CD4-positive, alpha-beta T cell treated with Interleukin-15 for 1 hour (primary cell): Measurements from ENCODE around the gene FMO5.
"Not testable (repeated sequence)": the region's sequence is repeated elsewhere in the genome, so short reads cannot be mapped to it uniquely, and the experiment has no call there.

ENCODE experiments used
- DNase-seq: peaks from one replicate; pipeline ENCODE4 v3.0.0-alpha.2; 2020

FMO5 gene

DNA sequence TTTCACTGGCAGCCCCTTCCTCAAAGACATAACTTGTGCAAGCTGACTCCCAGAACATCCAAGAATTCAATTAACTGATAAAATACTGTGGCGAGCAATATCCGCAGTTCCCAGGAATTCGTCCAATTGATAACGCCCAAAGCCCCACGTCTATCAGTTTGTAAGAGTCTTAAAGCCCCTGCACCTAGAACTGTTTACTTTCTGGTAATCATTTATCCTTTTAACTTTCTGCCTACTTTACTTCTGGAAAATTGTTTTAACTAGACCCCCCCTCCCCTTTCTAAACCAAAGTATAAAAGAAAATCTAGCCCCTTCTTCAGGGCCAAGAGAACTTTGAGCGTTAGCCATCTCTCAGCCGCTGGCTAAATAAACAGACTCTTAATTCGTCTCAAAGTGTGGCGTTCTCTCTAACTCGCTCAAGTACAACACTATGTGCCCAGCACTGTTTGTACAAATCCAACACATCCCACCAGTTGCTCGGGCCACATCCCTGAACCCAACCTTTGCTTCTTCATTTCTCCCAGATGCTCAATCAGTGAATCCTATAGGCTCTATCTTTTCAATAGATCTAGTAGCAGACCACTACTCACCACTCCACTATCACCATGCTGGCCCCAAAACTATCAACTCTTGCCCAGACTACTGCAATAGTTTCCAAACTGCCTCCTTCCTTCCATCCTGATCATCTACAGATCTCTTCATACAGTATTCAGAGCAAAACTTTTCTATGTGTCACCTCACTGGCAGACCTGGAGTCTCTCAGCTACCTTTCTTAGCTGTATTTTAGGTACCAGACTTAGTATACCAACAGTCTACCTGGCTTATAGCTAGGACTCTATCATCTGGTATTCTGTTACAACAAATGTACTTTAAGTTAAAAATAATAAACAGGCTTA is 14.0 kb upstream of the FMO5 start:
- no peak for DNase-seq

DNA sequence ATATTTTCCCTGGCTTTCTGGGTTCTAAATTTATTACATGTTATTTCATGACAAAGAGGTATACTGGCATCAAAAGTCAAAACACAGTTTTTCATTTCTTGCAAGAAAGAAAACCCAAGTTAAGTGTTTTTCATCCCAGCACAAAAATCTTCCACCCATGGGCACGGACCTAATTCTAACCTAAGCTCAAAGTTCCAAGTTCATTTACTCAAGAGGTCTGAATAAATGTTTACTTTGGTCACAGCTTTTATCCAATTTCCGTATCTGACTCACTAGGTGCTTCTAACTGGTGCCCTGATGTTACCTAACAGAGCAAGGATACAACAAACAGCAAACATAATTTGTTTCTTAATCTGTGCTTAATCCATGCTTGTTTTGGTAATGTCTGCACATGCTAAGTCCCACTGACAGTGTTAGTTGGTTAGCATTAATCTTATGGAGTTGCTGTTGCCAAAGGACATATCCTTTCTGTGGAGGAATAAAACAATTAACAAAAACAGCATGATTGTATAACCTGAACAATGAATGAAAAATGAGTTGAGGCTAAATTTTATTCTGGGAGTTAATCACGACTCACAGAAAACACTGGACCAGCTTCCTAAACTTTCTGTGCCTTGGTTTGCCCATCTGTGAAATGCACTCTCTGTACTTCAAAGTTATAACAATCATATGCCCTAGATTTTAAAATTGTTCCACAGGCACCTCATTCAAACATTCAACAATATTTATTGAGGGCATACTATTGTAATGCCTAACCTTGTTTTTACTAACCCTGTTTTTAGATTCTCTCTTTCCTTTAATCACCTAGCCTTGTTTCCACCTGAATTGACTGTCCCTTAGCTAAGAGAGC is 13.1 kb upstream of the FMO5 start:
- no peak for DNase-seq

DNA sequence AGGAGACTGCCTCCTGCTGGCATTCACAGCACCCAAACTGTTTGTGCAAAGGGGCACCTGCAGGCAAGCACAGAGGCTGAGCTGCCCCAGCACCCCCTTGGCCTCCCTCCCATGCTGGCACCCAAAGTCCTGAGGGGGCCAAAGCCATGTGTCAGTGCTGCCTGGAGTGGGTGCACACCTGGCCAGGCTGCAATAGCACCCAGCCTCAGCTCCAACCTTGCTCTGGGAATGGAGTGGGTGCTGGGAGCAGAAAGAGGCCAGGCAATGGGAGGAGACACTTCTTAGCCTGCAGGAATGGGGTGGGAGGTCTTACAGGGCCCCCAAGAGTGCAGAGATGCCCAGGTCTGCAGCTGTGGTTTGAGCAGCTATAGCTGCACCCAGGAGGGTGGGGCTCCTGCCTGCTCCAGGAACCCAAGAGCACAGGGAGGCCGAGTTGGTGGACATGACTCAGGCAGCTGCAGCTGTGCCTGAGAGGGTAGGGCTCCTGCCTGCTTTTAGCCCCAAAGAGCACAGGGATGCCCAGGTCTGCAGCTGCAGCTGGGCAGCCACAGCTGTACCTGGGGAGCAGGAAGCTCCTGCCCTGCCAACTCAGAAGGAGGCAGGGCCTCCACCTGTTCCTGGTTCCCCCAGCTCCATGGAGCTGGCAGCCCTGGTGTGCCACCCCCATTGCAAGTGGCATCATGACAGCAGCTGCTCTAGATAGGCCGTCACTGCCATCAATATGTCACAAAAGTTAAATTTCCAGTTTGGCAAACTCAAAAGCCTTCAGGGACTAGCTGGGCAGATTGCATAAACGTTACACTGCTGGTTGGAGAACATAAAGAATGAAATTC is 12.0 kb upstream of the FMO5 start:
- DNase-seq: no peak

DNA sequence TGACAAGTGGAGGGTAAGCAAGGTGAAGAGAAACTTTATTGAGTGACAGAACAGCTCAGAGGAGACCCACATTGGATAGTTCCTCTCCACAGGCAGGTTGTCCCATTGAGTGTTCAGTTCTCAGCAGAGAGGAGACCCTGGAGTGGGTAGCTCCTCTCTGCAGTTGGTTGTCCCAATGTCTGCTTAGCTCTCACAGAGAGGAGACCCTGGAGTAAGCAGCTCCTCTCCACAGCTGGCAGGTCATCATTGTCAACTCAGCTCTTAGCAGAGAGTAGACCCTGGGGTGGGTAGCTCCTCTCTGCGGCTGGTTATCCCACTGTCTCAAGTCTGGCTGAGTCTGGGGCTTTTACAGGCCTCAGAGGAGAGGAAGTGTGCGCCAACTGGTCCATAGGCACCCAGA is 11.3 kb upstream of the FMO5 start:
- DNase-seq: no peak

DNA sequence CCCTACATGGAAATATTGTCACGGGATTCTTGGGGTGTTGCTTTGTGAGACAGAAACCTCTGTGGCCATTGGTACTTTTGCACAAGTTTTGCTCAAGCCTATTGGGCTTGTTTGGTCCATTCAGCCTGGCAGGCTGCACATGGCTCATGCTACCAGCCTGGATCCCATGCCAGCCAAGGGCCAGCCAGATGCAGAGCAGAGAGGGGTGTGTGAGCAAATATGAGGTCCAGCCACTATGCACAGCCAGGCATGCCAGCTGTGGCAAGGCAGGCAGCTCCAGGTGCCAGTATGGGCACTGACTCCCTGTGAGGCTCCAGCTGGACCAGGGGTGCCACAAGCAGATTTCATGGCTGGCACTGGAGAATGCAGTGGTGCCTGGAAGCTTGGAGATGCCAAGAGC is 10.7 kb upstream of the FMO5 start:
- no peak for DNase-seq

DNA sequence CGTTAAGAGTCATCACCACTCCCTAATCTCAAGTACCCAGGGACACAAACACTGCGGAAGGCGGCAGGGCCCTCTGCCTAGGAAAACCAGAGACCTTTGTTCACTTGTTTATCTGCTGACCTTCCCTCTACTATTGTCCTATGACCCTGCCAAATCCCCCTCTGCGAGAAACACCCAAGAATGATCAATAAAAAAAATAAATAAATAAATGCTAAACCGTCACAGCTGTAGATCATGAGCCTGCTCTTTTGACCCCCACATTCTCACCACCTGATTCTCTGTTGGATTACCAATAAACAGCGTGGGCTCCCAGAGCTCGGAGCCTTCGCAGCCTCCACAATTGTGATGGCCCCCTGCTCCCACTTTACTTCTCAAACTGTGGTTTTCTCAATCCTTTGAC is 8.8 kb upstream of the FMO5 start:
- not testable (repeated sequence) for DNase-seq

DNA sequence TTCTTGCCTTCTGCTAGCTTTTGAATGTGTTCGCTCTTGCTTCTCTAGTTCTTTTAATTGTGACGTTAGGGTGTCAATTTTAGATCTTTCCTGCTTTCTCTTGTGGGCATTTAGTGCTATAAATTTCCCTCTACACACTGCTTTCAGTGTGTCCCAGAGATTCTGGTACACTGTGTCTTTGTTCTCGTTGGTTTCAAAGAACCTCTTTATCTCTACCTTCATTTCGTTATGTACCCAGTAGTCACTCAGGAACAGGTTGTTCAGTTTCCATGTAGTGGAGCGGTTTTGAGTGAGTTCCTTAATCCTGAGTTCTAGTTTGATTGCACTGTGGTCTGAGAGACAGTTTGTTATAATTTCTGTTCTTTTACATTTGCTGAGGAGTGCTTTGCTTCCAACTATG is 5.9 kb upstream of the FMO5 start:
- not testable (repeated sequence) for DNase-seq

DNA sequence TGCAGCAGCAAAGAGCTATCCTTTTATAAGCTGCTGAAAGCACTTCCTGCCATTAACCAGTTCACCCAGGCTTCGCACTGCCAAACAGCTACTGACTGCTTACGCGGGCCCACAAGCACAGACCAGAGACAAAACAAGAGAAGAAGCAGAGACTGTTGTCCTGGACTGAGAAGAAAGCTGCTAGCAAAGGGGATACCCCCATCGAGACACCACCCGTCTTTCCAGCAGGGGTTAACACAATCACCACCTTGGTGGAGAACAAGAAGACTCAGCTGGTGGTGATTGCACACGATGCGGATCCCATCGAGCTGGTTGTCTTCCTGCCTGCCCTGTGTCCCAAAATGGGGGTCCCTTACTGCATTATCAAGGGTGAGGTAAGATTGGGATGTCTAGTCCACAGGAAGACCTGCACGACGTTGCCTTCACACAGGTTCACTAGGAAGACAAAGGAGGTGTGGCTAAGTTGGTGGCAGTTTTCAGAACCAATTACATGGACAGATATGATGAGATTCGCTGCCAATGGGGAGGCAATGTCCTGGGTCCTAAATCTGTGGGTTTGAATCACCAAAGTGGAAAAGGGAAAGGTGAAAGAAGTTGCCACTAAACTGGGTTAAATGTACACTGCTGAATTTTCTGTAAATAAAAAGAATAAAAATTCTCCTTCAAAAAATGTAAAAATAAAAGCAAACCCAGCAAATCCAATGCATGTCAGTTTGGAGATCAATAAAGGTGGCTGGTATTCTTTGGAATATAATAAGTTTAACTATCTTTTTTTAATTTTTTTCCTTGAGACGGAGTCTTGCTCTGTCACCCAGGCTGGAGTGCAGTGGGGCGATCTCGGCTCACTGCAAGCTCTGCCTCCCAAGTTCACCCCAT is 1.2 kb downstream of the FMO5 start:
- no peak for DNase-seq

DNA sequence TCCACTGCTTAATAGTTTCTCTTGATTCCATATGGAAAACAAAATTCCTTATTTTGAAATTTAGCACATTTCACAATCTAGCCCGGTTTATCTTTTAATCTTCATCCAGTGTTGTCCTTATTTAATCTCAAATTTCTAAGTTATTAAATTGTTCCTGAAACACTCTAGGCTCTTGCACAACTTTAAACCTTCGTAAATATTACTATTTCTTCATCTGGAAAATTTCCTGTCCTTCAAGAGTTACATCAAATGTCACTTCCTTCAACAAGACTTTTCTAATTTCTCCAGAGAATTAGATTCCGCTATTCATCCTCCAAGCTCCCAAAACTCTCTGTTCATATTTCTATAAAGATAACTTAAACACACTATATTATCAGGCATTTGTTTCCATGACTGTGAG is 6.5 kb downstream of the FMO5 start:
- no peak for DNase-seq

DNA sequence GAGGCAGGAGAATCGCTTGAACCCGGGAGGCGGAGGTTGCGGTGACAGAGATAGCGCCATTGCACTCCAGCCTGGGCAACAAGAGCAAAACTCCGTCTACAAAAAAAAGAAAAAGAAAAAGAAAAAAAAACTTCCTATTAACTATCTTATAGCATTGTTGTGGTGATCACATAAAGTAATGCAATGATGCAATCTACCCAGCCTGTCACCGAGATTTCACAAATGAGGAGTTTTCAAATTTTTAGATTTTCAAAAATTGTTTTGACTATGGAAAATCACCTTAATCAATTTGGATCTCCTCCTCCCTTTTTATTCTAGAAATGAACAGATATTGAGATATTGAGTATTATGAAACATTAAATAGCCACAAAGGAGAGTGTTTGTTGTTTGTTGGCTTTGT is 8.0 kb downstream of the FMO5 start:
- no peak for DNase-seq

DNA sequence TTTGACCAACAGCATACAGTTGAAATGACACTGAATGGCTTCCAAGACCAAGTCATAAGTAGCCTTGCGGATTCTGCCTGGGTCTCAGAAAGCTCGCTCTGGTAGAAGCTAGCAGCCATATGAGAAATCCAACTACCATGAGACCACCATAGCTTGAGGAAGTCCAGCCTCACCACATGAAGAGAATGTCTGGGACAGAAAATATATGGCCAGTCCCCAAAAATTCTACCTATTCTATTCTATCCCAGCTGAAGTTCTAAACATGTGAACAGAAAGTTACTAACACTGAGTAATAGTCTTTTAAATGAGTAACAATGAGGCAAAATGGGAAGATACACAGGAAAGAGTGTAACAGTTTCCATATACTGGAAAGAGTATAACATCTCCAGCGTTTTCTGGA is 9.0 kb downstream of the FMO5 start:
- no peak for DNase-seq

DNA sequence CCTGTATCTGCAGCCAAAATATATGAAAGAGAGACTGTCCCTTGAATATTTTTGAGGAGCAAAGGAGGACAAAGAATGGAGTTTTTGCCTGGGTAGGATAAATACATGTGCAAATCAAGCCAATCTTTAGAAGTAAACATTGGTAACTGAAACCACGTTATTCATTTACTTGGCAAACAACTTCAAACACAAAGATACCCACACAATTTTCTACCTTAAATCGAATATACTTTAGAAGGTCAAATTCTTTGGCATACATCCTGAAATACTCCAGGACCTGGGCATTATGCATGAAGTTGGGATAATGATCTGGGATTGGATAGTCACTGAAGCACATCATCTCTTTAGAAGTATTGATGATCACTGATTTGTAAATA is 9.6 kb downstream of the FMO5 start:
- DNase-seq: no peak

DNA sequence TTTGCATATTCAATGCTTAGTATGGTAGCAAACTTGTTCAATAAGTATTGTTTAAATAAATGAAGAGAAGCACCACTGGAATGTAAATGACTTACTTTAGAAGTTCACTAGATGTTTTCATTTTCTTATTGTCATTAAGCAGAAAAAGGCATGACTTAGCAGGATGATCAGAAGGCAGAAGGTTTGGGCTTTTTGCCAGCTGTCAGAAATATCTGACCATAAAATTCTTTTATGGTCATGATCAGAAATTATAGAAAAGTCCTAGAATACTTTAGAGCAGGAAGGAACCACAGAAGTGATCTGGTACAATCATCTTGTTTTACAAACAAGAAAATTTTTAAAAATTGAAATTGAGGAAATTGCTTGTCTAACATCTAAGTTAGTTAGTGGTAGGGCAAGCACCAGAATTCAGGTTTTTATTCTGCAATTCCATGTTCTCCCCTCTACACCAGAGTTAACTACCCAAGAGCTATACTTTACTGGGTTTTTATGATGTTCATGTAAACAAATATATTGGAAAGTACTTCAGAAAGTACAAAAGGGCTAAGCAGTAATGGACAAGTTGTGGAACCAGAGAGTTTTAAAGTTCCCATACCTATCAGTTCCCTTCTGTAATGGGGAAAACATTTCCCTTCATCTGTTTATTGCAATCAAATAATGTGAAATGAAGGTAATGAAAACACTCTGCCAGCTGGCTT is 10.1 kb downstream of the FMO5 start:
- no peak for DNase-seq

DNA sequence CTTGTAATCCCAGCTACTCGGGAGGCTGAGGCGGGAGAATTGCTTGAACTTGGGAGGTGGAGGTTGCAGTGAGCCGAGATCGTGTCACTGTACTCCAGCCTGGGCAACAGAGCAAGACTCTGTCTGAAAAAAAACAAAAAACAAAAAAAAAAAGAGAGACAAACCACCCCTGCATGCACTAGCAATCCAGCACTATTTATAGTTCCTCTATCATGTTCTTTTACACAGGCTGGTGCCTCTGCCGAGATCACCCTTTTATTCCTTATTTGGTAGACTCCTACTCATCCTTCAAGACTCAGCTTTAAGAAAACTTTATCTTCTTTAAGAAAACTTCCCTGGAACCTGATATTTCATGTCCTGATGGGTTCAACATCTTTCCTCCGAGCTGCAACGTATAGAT is 10.8 kb downstream of the FMO5 start:
- no peak for DNase-seq

DNA sequence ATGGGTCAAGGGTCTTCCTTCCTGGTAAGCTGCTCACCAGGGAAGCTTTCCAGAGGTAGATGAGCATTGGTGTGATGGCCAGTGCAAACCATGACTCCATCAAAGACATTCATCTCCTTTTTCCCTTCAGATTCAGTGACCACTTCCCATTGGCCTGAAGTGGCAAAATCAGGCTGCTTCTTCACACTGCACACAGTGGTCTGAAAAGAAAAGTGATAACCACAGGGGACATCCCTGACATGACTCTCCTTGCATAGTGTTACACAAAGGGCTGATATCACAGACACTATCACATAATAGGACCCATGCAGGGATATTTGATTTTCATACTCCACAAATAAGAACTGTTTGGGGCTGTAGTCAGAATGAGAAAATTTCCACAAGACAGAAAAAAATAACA is 11.9 kb downstream of the FMO5 start:
- no peak for DNase-seq

DNA sequence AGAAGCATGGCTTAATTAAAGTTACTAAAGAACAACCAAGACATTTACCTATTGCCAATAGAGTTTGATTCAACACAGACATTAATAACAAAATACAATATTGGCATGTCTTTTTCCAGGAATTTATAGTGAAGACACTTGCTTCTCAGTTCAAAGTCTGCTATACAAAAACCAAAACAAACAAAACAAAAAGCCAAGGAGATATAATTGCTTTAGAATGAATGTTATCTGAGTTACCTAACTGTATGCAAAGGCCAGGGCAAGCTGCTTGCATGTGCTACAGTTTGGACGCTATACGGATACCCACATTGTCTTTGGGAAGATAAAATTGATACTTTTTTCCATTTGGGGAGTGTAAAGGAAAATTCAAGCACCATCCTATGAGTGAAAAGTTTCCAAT is 13.6 kb downstream of the FMO5 start:
- no peak for DNase-seq

DNA sequence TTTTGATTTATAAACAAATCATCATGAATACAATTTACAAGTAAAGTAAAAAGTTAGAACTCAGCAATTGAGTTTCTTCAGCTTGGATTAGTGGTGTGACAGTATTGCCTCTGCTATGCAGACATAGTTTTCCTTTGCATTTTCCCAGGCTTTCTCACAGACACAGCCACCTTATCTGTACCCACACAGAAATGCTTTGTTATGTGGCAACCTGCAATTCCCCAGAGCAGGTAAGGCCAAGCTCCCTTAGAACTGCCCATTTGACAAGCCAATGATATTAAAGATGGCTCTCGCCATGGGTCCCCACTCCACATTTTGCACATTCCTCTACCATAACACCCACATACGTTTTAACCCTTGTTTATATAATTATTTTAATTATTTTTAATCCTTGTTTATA is 14.2 kb downstream of the FMO5 start:
- DNase-seq: no peak

DNA sequence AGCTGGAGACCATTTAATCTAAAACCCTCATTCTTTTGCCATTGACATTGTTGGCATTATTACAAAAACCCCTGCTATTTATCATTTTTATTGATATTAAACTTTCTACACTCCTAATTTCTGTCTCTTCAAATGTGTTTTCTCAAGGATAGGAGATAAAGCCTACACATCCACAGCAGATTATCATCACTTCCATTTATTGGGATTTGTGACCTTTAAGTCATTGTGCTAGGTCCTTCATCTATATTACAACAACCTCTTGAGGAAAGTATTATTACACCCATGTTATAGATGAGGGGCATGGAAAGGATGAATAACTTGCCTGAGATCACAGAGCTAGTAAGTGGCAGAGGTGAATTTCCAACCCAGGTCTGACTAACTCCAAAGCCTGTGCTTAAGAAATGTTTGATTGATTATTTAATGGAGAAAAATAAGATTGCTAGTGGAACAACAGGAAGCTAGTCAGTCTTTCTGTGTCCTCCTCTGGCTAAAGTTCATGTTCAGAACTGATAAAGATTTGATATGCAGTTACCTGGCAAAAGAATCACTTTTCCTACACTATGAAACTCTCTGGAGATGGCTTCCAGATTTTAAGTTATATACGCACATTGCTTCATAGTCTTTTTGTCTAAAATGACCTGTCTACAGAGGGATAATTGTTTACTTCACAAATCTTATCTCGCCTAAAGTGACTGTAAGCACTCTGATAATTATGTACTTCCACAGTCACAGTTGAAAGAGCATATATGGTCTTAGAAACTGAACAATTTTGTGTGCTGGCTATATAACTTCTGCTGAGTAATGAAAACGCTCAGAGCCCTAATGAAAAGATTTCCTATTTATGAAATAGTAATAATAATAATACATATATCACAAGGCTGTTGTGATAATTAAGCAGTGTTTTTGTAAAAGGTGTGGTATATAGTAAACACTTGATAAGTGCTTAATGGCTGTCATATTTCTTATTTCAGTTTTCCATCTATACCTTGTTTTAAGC is 15.0 kb downstream of the FMO5 start:
- no peak for DNase-seq

DNA sequence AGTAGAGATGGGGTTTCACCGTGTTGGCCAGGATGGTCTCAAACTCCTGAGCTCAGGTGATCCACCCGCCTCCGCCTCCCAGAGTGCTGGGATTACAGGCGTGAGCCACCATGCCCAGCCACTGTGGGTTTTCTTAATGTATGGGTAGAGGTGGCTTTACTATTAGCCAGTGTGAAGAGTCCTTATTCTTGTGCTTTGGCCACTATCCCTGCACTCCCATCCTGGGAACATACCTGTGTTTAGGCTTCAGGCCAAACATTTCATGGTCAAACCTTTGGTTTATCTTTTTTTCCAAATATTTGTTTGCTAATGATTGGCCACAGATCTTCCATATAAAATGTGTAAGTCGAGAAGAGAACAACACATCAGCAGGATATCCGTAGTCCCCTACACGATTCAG is 16.5 kb downstream of the FMO5 start:
- DNase-seq: no peak

DNA sequence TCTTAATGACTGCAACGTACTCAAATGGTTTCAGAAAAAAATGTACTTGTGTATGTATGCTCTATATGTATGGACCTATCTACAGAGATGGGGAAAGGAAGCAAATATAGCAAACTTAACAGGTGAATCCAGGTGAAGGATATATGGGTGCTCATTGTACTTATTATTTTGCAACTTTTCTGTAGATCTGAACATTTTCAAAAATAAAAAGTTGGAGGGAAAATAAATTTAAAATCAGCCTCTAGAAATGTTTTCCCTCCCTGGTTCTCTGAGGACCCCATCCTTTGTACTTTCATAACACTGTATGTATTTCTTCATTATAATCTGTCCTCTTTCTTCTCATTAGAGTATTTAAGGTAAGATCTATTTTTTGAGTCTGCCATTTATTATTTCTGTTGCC is 17.9 kb downstream of the FMO5 start:
- DNase-seq: no peak
